Effector memory CD8-positive, alpha-beta T cell (primary cell): ENCODE data around the gene CDH4.

Experiments
- ATAC-seq: fragments of 150-1000 bp; cut with Tn5 transposase; replicated peaks from 2 replicates; pipeline ENCODE4 v1.10.0; 2021; ENCODE audit warnings: mild to moderate bottlenecking, moderate library complexity
- DNase-seq, 3 experiments: peaks; one replicate each; pipeline ENCODE4 v3.0.0; 2021
- H3K27ac Mint-ChIP-seq, 2 donors: one replicate each; pipeline ENCODE4 v1.8.0; 2022; ENCODE audit warnings: mild to moderate bottlenecking in 2 of 2, mixed read lengths in 2 of 2, moderate library complexity in 2 of 2
- H3K27me3 Mint-ChIP-seq, 2 donors: one replicate each; pipeline ENCODE4 v1.8.0; 2022; ENCODE audit warnings: mixed read lengths in 2 of 2
- H3K36me3 Mint-ChIP-seq: one replicate; pipeline ENCODE4 v1.8.0; 2022; ENCODE audit warnings: mild to moderate bottlenecking, moderate library complexity, mixed read lengths; ENCODE audit not compliant: insufficient read depth
- H3K4me1 Mint-ChIP-seq, 2 donors: one replicate each; pipeline ENCODE4 v1.8.0; 2022; ENCODE audit warnings: low read depth in 2 of 2, mixed read lengths in 2 of 2
- H3K4me3 Mint-ChIP-seq, 2 donors: one replicate each; pipeline ENCODE4 v1.8.0; 2022; ENCODE audit warnings: mild to moderate bottlenecking in 2 of 2, mixed read lengths in 2 of 2, moderate library complexity in 2 of 2
- H3K9me3 Mint-ChIP-seq, 2 donors: one replicate each; pipeline ENCODE4 v1.8.0; 2022; ENCODE audit warnings: mixed read lengths in 2 of 2

CDH4 gene

GRCh38 chr20:61521687-61522420 lies 269.8 kb downstream of the CDH4 start:
- H3K4me3 Mint-ChIP-seq: no peak overlapping the region
- H3K27ac Mint-ChIP-seq: no peak overlapping the region
- no peak for ATAC-seq
- no peaks in the 10 kb centered on the region for H3K4me1 Mint-ChIP-seq
- no peaks in the 10 kb centered on the region for H3K36me3 Mint-ChIP-seq
- H3K9me3 Mint-ChIP-seq: peaks cover 0 to 5% of the 10 kb centered on the region in 2 donors
- peaks cover 0 to 23% of the 10 kb centered on the region in 2 donors for H3K27me3 Mint-ChIP-seq
- DNase-seq: no peak

GRCh38 chr20:61522498-61523090 lies 270.5 kb downstream of the CDH4 start:
- ATAC-seq: no peak
- Mint-ChIP-seq H3K27ac (no peak overlapping the region), H3K36me3 (no peaks in the 10 kb centered on the region), H3K27me3 (peaks cover 0 to 29% of the 10 kb centered on the region in 2 donors), H3K4me1 (no peaks in the 10 kb centered on the region), H3K4me3 (no peak overlapping the region), H3K9me3 (peaks cover 0 to 5% of the 10 kb centered on the region in 2 donors)
- DNase-seq: no peak

- Mint-ChIP-seq H3K36me3 (no peaks in the 10 kb centered on the region), H3K27me3 (peaks cover 0 to 29% of the 10 kb centered on the region in 2 donors), H3K27ac (no peak overlapping the region), H3K4me3 (no peak overlapping the region), H3K9me3 (peaks cover 0 to 5% of the 10 kb centered on the region in 2 donors), H3K4me1 (no peaks in the 10 kb centered on the region)
- ATAC-seq (no peak), DNase-seq (no peak)
These were observed 271.1 kb downstream of the CDH4 start for GRCh38 chr20:61523145-61523544.

- no peak for ATAC-seq
- Mint-ChIP-seq H3K27ac (no peak overlapping the region), H3K4me1 (no peaks in the 10 kb centered on the region), H3K36me3 (no peaks in the 10 kb centered on the region), H3K27me3 (peaks cover 0 to 41% of the 10 kb centered on the region in 2 donors), H3K9me3 (no peaks in the 10 kb centered on the region), H3K4me3 (no peak overlapping the region)
- DNase-seq: no peak
These were observed 273.0 kb downstream of the CDH4 start for GRCh38 chr20:61524951-61525666.

GRCh38 chr20:61525781-61526431 lies 273.8 kb downstream of the CDH4 start:
- no peaks in the 10 kb centered on the region for H3K36me3 Mint-ChIP-seq
- no peak overlapping the region for H3K4me3 Mint-ChIP-seq
- H3K4me1 Mint-ChIP-seq: no peaks in the 10 kb centered on the region
- no peaks in the 10 kb centered on the region for H3K9me3 Mint-ChIP-seq
- H3K27ac Mint-ChIP-seq: no peak overlapping the region
- ATAC-seq (no peak), DNase-seq (no peak)
- peaks cover 0 to 47% of the 10 kb centered on the region in 2 donors for H3K27me3 Mint-ChIP-seq

- Mint-ChIP-seq H3K9me3 (no peaks in the 10 kb centered on the region), H3K36me3 (no peaks in the 10 kb centered on the region), H3K4me3 (no peak overlapping the region), H3K27me3 (peaks cover 0 to 47% of the 10 kb centered on the region in 2 donors), H3K4me1 (no peaks in the 10 kb centered on the region), H3K27ac (no peak overlapping the region)
- no peak for ATAC-seq
- no peak for DNase-seq
These were observed 274.8 kb downstream of the CDH4 start for GRCh38 chr20:61526907-61527306.

- Mint-ChIP-seq H3K36me3 (no peaks in the 10 kb centered on the region), H3K9me3 (no peaks in the 10 kb centered on the region), H3K4me3 (no peak overlapping the region), H3K27ac (no peak overlapping the region), H3K4me1 (no peaks in the 10 kb centered on the region), H3K27me3 (peaks cover 0 to 53% of the 10 kb centered on the region in 2 donors)
- DNase-seq: no peak
- ATAC-seq: no peak
These were observed 275.6 kb downstream of the CDH4 start for GRCh38 chr20:61527626-61528025.

GRCh38 chr20:61528591-61528990 lies 276.5 kb downstream of the CDH4 start:
- ATAC-seq: no peak
- DNase-seq: no peak
- Mint-ChIP-seq H3K27me3 (peaks cover 0 to 57% of the 10 kb centered on the region in 2 donors), H3K4me3 (no peak overlapping the region), H3K36me3 (no peaks in the 10 kb centered on the region), H3K27ac (no peak overlapping the region), H3K9me3 (no peaks in the 10 kb centered on the region), H3K4me1 (no peaks in the 10 kb centered on the region)

- H3K27me3 Mint-ChIP-seq: peaks cover 0 to 57% of the 10 kb centered on the region in 2 donors
- no peaks in the 10 kb centered on the region for H3K36me3 Mint-ChIP-seq
- no peak overlapping the region for H3K4me3 Mint-ChIP-seq
- no peaks in the 10 kb centered on the region for H3K4me1 Mint-ChIP-seq
- DNase-seq (no peak), ATAC-seq (no peak)
- H3K9me3 Mint-ChIP-seq: no peaks in the 10 kb centered on the region
- no peak overlapping the region for H3K27ac Mint-ChIP-seq
These were observed 277.3 kb downstream of the CDH4 start for GRCh38 chr20:61529354-61529753.

GRCh38 chr20:61531553-61532345 lies 279.7 kb downstream of the CDH4 start:
- Mint-ChIP-seq H3K27ac (no peak overlapping the region), H3K27me3 (peaks cover 0 to 34% of the 10 kb centered on the region in 2 donors), H3K9me3 (no peaks in the 10 kb centered on the region), H3K4me3 (no peak overlapping the region), H3K4me1 (no peaks in the 10 kb centered on the region), H3K36me3 (no peaks in the 10 kb centered on the region)
- DNase-seq (no peak), ATAC-seq (no peak)

- H3K9me3 Mint-ChIP-seq: no peaks in the 10 kb centered on the region
- H3K4me3 Mint-ChIP-seq: no peak overlapping the region
- no peak overlapping the region for H3K27ac Mint-ChIP-seq
- DNase-seq: no peak
- no peak for ATAC-seq
- no peaks in the 10 kb centered on the region for H3K36me3 Mint-ChIP-seq
- H3K4me1 Mint-ChIP-seq: no peaks in the 10 kb centered on the region
- H3K27me3 Mint-ChIP-seq: peaks cover 0 to 28% of the 10 kb centered on the region in 2 donors
These were observed 280.7 kb downstream of the CDH4 start for GRCh38 chr20:61532736-61533135.

- no peak for ATAC-seq
- Mint-ChIP-seq H3K9me3 (no peaks in the 10 kb centered on the region), H3K27ac (no peak overlapping the region), H3K27me3 (peaks cover 0 to 28% of the 10 kb centered on the region in 2 donors), H3K4me3 (no peak overlapping the region), H3K4me1 (no peaks in the 10 kb centered on the region), H3K36me3 (no peaks in the 10 kb centered on the region)
- DNase-seq: no peak
These were observed 281.2 kb downstream of the CDH4 start for GRCh38 chr20:61533231-61533631.

GRCh38 chr20:61534346-61534745 lies 282.3 kb downstream of the CDH4 start:
- Mint-ChIP-seq H3K27ac (no peak overlapping the region), H3K36me3 (no peaks in the 10 kb centered on the region), H3K27me3 (peaks cover 0 to 22% of the 10 kb centered on the region in 2 donors), H3K4me3 (no peak overlapping the region), H3K4me1 (no peaks in the 10 kb centered on the region), H3K9me3 (no peaks in the 10 kb centered on the region)
- ATAC-seq (no peak), DNase-seq (no peak)
